22Rv1 (cell line): Measurements from ENCODE around the gene SDK2.

Experiments used
- H3K27ac ChIP-seq: fragments of 450-650 bp; 2 replicates; pipeline ENCODE4 v1.5.1; 2017
- CTCF ChIP-seq: fragments of 450-650 bp; IDR thresholded peaks from 2 replicates; pipeline ENCODE4 v1.5.1; 2017; ENCODE audit warnings: mild to moderate bottlenecking
- ZFX ChIP-seq: fragments of 450-650 bp; IDR thresholded peaks from 2 replicates; pipeline ENCODE4 v1.6.1; 2017; ENCODE audit warnings: antibody characterized with exemption, borderline replicate concordance

SDK2 gene

GRCh38 chr17:73341350-73342049 is 302.7 kb downstream of the SDK2 start:
- no peak overlapping the region for H3K27ac ChIP-seq
- TF ChIP-seq CTCF: no peak

- no peak for TF ChIP-seq ZFX
- no peak for TF ChIP-seq CTCF
- H3K27ac ChIP-seq: no peak overlapping the region
These were observed 304.1 kb downstream of the SDK2 start for GRCh38 chr17:73340093-73340596.

GRCh38 chr17:73338566-73339197 is 305.6 kb downstream of the SDK2 start:
- no peak overlapping the region for H3K27ac ChIP-seq
- TF ChIP-seq CTCF (no peak), ZFX (no peak)

GRCh38 chr17:73338050-73338521 is 306.2 kb downstream of the SDK2 start:
- H3K27ac ChIP-seq: no peak overlapping the region
- TF ChIP-seq ZFX: no peak
- TF ChIP-seq CTCF: no peak

- no peak overlapping the region for H3K27ac ChIP-seq
- TF ChIP-seq CTCF: no peak
- TF ChIP-seq ZFX: no peak
These were observed 306.9 kb downstream of the SDK2 start for GRCh38 chr17:73337330-73337710.

- no peak for TF ChIP-seq CTCF
- TF ChIP-seq ZFX: no peak
- H3K27ac ChIP-seq: no peak overlapping the region
These were observed 307.6 kb downstream of the SDK2 start for GRCh38 chr17:73336408-73337329.
